ENCODE measurements around the gene RNF175.
A peak's percentile ranks its signal among the peaks of the same experiment; 100 is the strongest.

RNF175 gene

GRCh38 chr4:153782581-153782980, 22.8 kb upstream of the RNF175 start:
- H3K27ac ChIP-seq: no peak overlapping the region
- TF ChIP-seq ZFX (IDR thresholded peaks at IDR 0.05) (no peak), CTCF (conservative IDR thresholded peaks at IDR 0.05) (no peak)

- H3K27ac ChIP-seq: peak overlapping the region; percentile 59
- no peak for TF ChIP-seq ZFX (IDR thresholded peaks at IDR 0.05)
- TF ChIP-seq CTCF (conservative IDR thresholded peaks at IDR 0.05): no peak
Measured at GRCh38 chr4:153781717-153782416, 22.0 kb upstream of the RNF175 start.

- TF ChIP-seq ZFX (IDR thresholded peaks at IDR 0.05): no peak
- TF ChIP-seq CTCF (conservative IDR thresholded peaks at IDR 0.05): no peak
- H3K27ac ChIP-seq: peak overlapping the region; percentile 59
Measured at GRCh38 chr4:153781280-153781679, 21.5 kb upstream of the RNF175 start.

GRCh38 chr4:153780876-153781275, 21.1 kb upstream of the RNF175 start:
- TF ChIP-seq CTCF (conservative IDR thresholded peaks at IDR 0.05) (no peak), ZFX (IDR thresholded peaks at IDR 0.05) (no peak)
- peak overlapping the region; percentile 59; the same call in 1 of the 2 replicates for H3K27ac ChIP-seq

GRCh38 chr4:153780221-153780620, 20.4 kb upstream of the RNF175 start:
- TF ChIP-seq ZFX (IDR thresholded peaks at IDR 0.05) (no peak), CTCF (conservative IDR thresholded peaks at IDR 0.05) (no peak)
- H3K27ac ChIP-seq: no peak overlapping the region

GRCh38 chr4:153778383-153778782, 18.6 kb upstream of the RNF175 start:
- H3K27ac ChIP-seq: no peak overlapping the region
- TF ChIP-seq ZFX (IDR thresholded peaks at IDR 0.05): no peak
- TF ChIP-seq CTCF (conservative IDR thresholded peaks at IDR 0.05): no peak

- TF ChIP-seq CTCF (conservative IDR thresholded peaks at IDR 0.05) (no peak), ZFX (IDR thresholded peaks at IDR 0.05) (no peak)
- H3K27ac ChIP-seq: no peak overlapping the region
Measured at GRCh38 chr4:153777421-153777820, 17.6 kb upstream of the RNF175 start.

Data from C4-2B (cell line).